DND-41 (cell line): ENCODE results near the gene CD300A.

Source experiments
- ATAC-seq: fragments of 200-7000 bp; cut with Tn5 transposase; 3 replicates; pipeline ENCODE4 v1.9.1; 2021; ENCODE audit warnings: low read depth; ENCODE audit not compliant: insufficient read depth
- DNase-seq: peaks from one replicate; pipeline ENCODE4 v3.0.0-alpha.2; 2020
- H2AFZ ChIP-seq: 2 replicates; pipeline ENCODE4 v1.6.0; 2012; ENCODE audit warnings: low read depth, low read length
- H3K27ac ChIP-seq: 2 replicates; pipeline ENCODE4 v1.5.1; 2012; ENCODE audit warnings: low read length, inconsistent platforms
- H3K27me3 ChIP-seq: fragments of 200-600 bp; sonication (generic); 2 replicates; pipeline ENCODE4 v1.6.0; 2012; ENCODE audit warnings: low read length, mild to moderate bottlenecking, inconsistent platforms; ENCODE audit not compliant: insufficient read depth, poor library complexity
- H3K36me3 ChIP-seq: 2 replicates; pipeline ENCODE4 v1.5.1; 2012; ENCODE audit warnings: low read length, inconsistent platforms; ENCODE audit not compliant: insufficient read depth
- H3K4me1 ChIP-seq: 2 replicates; pipeline ENCODE4 v1.5.1; 2012; ENCODE audit warnings: mild to moderate bottlenecking, low read length; ENCODE audit not compliant: insufficient read depth
- H3K4me2 ChIP-seq: 2 replicates; pipeline ENCODE4 v1.6.0; 2012; ENCODE audit warnings: mild to moderate bottlenecking, moderate library complexity, low read length, inconsistent platforms; ENCODE audit not compliant: insufficient read depth
- H3K4me3 ChIP-seq, 2 experiments: fragments of 200-600 bp in 1 of 2; shearing (Covaris generic) in 1 of 2; 2 replicates each; pipeline ENCODE4 v1.5.1; 2012 to 2016; ENCODE audit warnings: inconsistent platforms in 2 of 2, low read length in 2 of 2, mild to moderate bottlenecking in 2 of 2, low read depth in 1 of 2, moderate library complexity in 1 of 2
- H3K79me2 ChIP-seq: 2 replicates; pipeline ENCODE4 v1.6.0; 2012; ENCODE audit warnings: low read length, inconsistent platforms; ENCODE audit not compliant: insufficient read depth
- H3K9ac ChIP-seq: 2 replicates; pipeline ENCODE4 v1.6.0; 2012; ENCODE audit warnings: low read depth, mild to moderate bottlenecking, inconsistent platforms, low read length, moderate library complexity
- H3K9me3 ChIP-seq: 2 replicates; pipeline ENCODE4 v1.5.1; 2012; ENCODE audit warnings: low read length, moderate library complexity, mild to moderate bottlenecking, inconsistent platforms; ENCODE audit not compliant: insufficient read depth, severe bottlenecking
- H4K20me1 ChIP-seq: 2 replicates; pipeline ENCODE4 v1.6.0; 2012; ENCODE audit warnings: low read length; ENCODE audit not compliant: insufficient read depth
- CTCF ChIP-seq: IDR thresholded peaks from 2 replicates; pipeline ENCODE4 v1.5.1; 2012; ENCODE audit warnings: borderline replicate concordance, low read length, moderate library complexity, mild to moderate bottlenecking; ENCODE audit not compliant: poor library complexity, severe bottlenecking; ENCODE audit errors: extremely low read depth
- EZH2 ChIP-seq: IDR thresholded peaks from 3 replicates; pipeline ENCODE4 v1.6.1; 2012; ENCODE audit warnings: borderline replicate concordance, low read depth, mild to moderate bottlenecking, moderate library complexity, low read length, inconsistent platforms; ENCODE audit not compliant: severe bottlenecking

CD300A gene

GRCh38 chr17:74442291-74442669, 24.2 kb upstream of the CD300A start:
- no peak overlapping the region for H3K4me3 ChIP-seq
- no peak overlapping the region for H3K27ac ChIP-seq
- TF ChIP-seq CTCF, result no peak
- TF ChIP-seq EZH2, result no peak
- no peak overlapping the region for H3K9ac ChIP-seq
- H3K27me3 ChIP-seq, result no peaks in the 10 kb centered on the region
- H3K36me3 ChIP-seq, result no peaks in the 10 kb centered on the region
- H3K9me3 ChIP-seq, result peaks cover 10% of the 10 kb centered on the region
- no peaks in the 10 kb centered on the region for H4K20me1 ChIP-seq
- H3K4me1 ChIP-seq, result no peaks in the 10 kb centered on the region
- DNase-seq (no peak), ATAC-seq (no peak)
- no peak overlapping the region for H2AFZ ChIP-seq
- H3K79me2 ChIP-seq, result no peaks in the 10 kb centered on the region
- no peak overlapping the region for H3K4me2 ChIP-seq

DNA sequence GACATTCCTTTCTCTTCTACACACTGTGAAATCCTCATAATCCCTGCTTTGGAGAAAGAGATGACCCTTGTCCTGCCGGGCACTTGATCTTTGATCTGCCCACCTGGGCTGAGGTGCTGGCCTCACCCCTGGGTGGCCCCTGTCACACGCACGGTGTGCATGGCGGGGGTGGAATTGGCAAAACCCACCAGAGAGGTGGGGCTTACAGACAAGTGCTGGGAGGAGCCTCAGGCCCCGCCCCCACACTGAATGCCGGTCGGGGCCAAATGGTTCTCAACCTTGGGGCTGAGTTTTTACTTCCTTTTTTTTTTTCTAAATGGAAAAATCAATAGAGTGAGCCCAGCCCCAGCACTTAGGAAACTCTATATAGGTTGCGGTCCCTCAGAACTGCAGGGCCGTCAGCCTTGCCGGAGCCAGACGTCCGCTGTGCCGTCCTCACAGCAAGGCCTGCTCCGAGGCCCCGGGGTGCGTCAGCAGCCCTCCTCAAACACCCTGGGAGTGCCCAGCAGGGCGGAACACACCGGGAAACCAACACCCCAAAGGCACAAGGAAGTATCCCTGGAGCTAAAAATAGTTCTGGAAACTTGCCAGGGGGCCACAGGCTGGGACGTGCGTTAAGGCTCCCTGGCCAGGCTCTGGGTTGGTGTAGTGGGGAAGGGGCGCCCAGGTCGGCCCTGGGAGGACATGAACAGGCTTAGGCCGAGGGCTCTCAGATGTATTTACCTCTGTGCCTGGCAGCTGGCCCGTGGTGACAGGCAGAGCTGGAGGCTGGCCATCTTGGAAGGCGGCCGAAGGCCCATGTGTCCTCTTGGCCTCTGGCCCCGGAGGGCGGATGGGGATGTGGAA, 23.5 kb upstream of the CD300A start:
- H3K4me1 ChIP-seq, result no peaks in the 10 kb centered on the region
- no peak overlapping the region for H3K4me2 ChIP-seq

DNA sequence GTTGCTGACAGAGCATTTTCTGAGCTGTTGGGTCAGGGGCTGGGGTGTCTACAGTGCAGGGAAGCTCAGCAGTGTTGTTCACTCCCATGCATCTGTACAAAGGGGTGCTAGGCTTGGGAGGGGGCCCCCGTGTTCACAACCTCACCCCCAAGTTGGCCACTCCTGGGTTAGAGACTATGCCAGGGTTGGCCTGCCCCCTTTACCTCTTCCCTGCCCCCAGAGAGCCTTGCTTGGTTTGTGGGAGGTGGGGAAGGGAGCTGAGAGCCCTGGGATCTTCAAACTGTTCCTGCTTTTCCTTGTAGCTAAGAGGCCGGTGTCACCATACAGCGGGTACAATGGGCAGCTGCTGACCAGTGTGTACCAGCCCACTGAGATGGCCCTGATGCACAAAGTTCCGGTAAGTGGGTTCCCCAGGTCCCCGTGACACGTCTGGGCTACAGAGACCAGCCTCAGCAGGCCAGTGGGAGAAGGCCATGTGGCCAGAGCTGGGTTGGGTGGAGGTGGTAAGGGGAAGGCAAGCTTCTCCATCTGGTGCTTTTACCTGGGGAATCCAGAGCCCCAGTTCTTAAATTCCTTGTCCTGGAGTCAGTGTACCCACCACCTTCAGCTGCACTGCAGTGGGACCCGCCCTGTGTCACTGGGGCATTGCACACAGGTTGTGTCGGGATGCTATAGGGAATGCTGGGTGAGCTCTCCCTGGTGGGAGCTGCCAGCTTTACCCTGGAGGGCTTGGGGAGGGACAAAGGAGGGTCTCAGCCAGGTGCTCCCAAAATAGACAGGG, 22.7 kb upstream of the CD300A start:
- no peaks in the 10 kb centered on the region for H3K79me2 ChIP-seq
- no peaks in the 10 kb centered on the region; the same call in 1 of the 2 replicates for H4K20me1 ChIP-seq
- H3K9me3 ChIP-seq, result peaks cover 6% of the 10 kb centered on the region
- no peaks in the 10 kb centered on the region for H3K27me3 ChIP-seq
- no peak overlapping the region for H3K4me3 ChIP-seq
- H3K4me2 ChIP-seq, result no peak overlapping the region
- DNase-seq (no peak), ATAC-seq (no peak)
- H2AFZ ChIP-seq, result no peak overlapping the region
- no peaks in the 10 kb centered on the region for H3K36me3 ChIP-seq
- no peak overlapping the region for H3K27ac ChIP-seq
- TF ChIP-seq CTCF (no peak), EZH2 (no peak)
- no peak overlapping the region for H3K9ac ChIP-seq
- no peaks in the 10 kb centered on the region for H3K4me1 ChIP-seq

More for the DNA sequence above, 23.5 kb upstream of the CD300A start:
- DNase-seq (no peak), ATAC-seq (no peak)
- Histone ChIP-seq H3K4me3 (no peak overlapping the region), H3K9me3 (peaks cover 6% of the 10 kb centered on the region), H4K20me1 (no peaks in the 10 kb centered on the region; the same call in 1 of the 2 replicates), H3K79me2 (no peaks in the 10 kb centered on the region), H2AFZ (no peak overlapping the region), H3K27me3 (no peaks in the 10 kb centered on the region), H3K36me3 (no peaks in the 10 kb centered on the region), H3K9ac (no peak overlapping the region), H3K27ac (no peak overlapping the region)
- TF ChIP-seq EZH2, result no peak
- TF ChIP-seq CTCF, result no peak
